Bronchial epithelial cell (primary cell): Measurements from ENCODE around the gene GCNT2. TPM values are rescaled to one million over a fixed set of nuclear protein-coding genes. Genes with fewer than 3 reads are reported as not detected.
"Not testable (repeated sequence)": the region's sequence is repeated elsewhere in the genome, so short reads cannot be mapped to it uniquely, and the experiment has no call there.

Experiments used
- DNase-seq: peaks from one replicate; pipeline ENCODE4 v3.0.0-alpha.2; 2010; ENCODE audit warnings: low read depth
- FAIRE-seq: peaks from 2 replicates; lab custom pipeline; 2011; peaks lifted over from hg19 to GRCh38; lab: Jason Lieb, UNC
- H3K27me3 ChIP-seq: 2 replicates; pipeline ENCODE4 v1.5.1; 2011; ENCODE audit warnings: low read length; ENCODE audit not compliant: control insufficient read depth, insufficient read depth
- H3K36me3 ChIP-seq: 2 replicates; pipeline ENCODE4 v1.5.1; 2011; ENCODE audit warnings: low read length; ENCODE audit not compliant: control insufficient read depth, insufficient read depth
- H3K4me3 ChIP-seq: 2 replicates; pipeline ENCODE4 v1.5.1; 2011; ENCODE audit warnings: mild to moderate bottlenecking, low read depth, low read length, control low read depth
- CTCF ChIP-seq: IDR thresholded peaks from 2 replicates; pipeline ENCODE4 v1.5.1; 2011; ENCODE audit warnings: mild to moderate bottlenecking, moderate library complexity, low read length, control low read depth, inconsistent platforms; ENCODE audit not compliant: insufficient read depth, severe bottlenecking
- total RNA-seq: library from RNA; depleted of rRNA; stranded (reverse); fragments of >200 nt; gene quantifications from 2 replicates; pipeline ENCODE4 v1.2.1, GENCODE V29; 2014

Gene GCNT2
- total RNA-seq, 1 donor from 2014 or later = 10.3 TPM

GRCh38 chr6:10561611-10562199 lies 40.6 kb downstream of the GCNT2 start:
- no peaks in the 10 kb centered on the region for H3K36me3 ChIP-seq
- H3K27me3 ChIP-seq = no peaks in the 10 kb centered on the region
- FAIRE-seq = peak; percentile 28
- H3K4me3 ChIP-seq = no peak overlapping the region
- no peak for TF ChIP-seq CTCF
- no peak for DNase-seq

DNA sequence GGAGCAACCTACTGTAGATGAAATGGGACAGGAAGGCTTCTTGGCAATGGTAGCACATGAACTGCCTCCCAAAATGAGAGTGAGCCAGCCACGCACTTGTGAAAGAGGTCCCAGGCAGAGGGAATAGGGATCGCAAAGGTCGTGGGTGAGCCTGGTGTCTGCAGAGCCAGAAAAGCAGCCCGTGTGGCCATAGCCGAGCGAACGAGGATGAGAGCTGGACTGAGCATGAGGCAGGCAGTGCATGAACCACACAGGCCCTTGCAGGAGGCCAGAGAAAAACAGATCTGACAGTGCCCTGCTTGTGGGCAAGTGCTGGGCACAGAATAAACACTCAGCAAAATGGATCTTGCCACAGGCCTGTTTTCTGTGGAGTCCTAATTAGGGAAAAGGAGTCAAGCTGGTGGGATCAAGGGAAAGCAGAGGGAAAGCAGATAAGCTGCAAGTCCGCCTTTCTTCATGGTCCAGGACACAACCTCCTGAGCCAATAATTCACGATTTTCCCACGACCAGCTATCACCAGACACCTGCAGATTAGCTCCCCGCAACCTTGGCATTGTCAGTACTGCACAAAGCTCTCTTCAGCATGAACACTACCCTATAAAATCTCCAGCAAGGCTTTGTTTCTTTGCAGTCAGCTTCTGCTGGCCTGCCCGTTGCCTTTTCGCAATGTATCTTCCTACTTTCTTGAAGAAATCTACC lies 44.0 kb downstream of the GCNT2 start:
- no peak for FAIRE-seq
- H3K36me3 ChIP-seq = no peaks in the 10 kb centered on the region
- no peak overlapping the region for H3K4me3 ChIP-seq
- no peaks in the 10 kb centered on the region for H3K27me3 ChIP-seq
- TF ChIP-seq CTCF = no peak
- DNase-seq = no peak

DNA sequence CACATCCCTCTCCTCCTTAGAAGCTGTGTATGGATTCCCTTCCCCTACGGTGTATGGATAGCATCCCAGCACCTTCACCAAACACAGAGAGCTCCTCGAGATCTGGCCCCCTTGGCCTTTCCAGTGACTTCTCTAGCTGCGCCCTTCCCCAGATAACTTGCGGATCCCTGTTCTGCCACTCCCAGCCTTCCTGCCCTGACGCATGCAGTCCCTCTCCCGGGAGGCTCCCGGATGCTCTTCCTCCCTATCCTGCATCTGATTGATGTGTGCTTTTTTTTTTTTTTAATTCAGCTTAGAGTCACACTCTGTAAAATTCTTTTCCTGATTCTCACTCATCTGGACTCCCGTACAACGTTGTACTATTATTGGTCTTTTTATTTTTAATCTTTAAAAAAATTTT lies 44.8 kb downstream of the GCNT2 start:
- no peak for TF ChIP-seq CTCF
- no peak for FAIRE-seq
- Histone ChIP-seq H3K4me3 (no peak overlapping the region), H3K36me3 (no peaks in the 10 kb centered on the region), H3K27me3 (no peaks in the 10 kb centered on the region)
- DNase-seq = no peak

- DNase-seq = peak; percentile 21
- Histone ChIP-seq H3K4me3 (no peak overlapping the region), H3K27me3 (no peaks in the 10 kb centered on the region), H3K36me3 (no peaks in the 10 kb centered on the region)
- TF ChIP-seq CTCF = no peak
- FAIRE-seq = no peak
Observed at GRCh38 chr6:10567256-10568026, 46.3 kb downstream of the GCNT2 start.

DNA sequence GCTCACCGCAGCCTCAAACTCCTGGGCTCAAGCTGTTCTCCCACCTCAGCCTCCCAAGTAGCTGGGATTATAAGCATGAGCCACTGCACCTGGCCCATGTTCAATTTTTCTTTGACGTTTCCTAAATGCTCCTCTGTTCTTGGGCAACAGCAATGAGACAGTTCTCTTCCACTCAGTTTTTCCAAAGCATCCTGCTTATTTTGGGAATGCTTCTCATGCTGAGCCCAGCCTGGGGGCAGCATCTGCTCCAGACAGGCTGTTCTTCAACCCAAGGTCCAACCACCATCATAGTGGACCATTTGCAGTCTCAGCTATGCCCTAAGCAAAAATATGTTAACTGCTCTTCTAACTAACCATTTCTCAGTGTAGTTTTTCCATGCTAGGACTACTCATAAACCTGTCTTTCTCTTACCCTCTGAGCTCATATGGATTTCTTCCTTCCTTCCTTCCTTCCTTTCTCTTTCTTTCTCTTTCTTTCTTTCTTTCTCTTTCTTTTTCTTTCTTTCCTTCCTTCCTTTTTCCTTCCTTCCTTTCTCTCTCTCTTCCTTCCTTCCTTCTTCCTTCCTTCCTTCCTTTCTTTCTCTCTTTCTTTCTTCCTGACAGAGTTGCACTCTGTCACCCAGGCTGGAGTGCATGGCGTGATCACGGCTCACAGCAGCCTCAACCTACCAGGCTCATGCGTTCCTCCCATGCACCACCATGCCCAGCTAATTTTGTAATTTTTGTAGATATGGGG lies 48.4 kb downstream of the GCNT2 start:
- DNase-seq (no peak), FAIRE-seq (no peak)
- no peak for TF ChIP-seq CTCF
- Histone ChIP-seq H3K4me3 (no peak overlapping the region), H3K36me3 (no peaks in the 10 kb centered on the region), H3K27me3 (no peaks in the 10 kb centered on the region)

- not testable (repeated sequence) for H3K4me3 ChIP-seq, H3K27me3 ChIP-seq, DNase-seq, H3K36me3 ChIP-seq, FAIRE-seq
Observed at GRCh38 chr6:10575519-10575918, 54.4 kb downstream of the GCNT2 start.
